MV-4-11 (cell line): ENCODE measurements around the gene MAPKAP1.

ENCODE experiments used
- DNase-seq: peaks from one replicate; lab custom pipeline; 2025; lab: John Stamatoyannopoulos, UW

Gene MAPKAP1

GRCh38 chr9:125431741-125432271 lies 275.2 kb downstream of the MAPKAP1 start:
- DNase-seq, result no peak

GRCh38 chr9:125431012-125431305 lies 276.0 kb downstream of the MAPKAP1 start:
- DNase-seq, result no peak

- DNase-seq, result no peak
Measured at GRCh38 chr9:125430161-125431011, 276.6 kb downstream of the MAPKAP1 start.

GRCh38 chr9:125429476-125430160 lies 277.4 kb downstream of the MAPKAP1 start:
- no peak for DNase-seq

GRCh38 chr9:125428902-125429467 lies 278.0 kb downstream of the MAPKAP1 start:
- no peak for DNase-seq

GRCh38 chr9:125428060-125428901 lies 278.7 kb downstream of the MAPKAP1 start:
- no peak for DNase-seq

GRCh38 chr9:125427556-125427955 lies 279.5 kb downstream of the MAPKAP1 start:
- DNase-seq, result no peak

GRCh38 chr9:125426926-125427325 lies 280.1 kb downstream of the MAPKAP1 start:
- no peak for DNase-seq

- no peak for DNase-seq
Measured at GRCh38 chr9:125425901-125426515, 281.0 kb downstream of the MAPKAP1 start.

GRCh38 chr9:125425170-125425897 lies 281.7 kb downstream of the MAPKAP1 start:
- no peak for DNase-seq

- DNase-seq, result no peak
Measured at GRCh38 chr9:125423964-125424363, 283.0 kb downstream of the MAPKAP1 start.

- no peak for DNase-seq
Measured at GRCh38 chr9:125422853-125423252, 284.2 kb downstream of the MAPKAP1 start.

GRCh38 chr9:125421591-125422181 lies 285.3 kb downstream of the MAPKAP1 start:
- no peak for DNase-seq

GRCh38 chr9:125421166-125421565 lies 285.8 kb downstream of the MAPKAP1 start:
- no peak for DNase-seq

GRCh38 chr9:125418404-125418803 lies 288.6 kb downstream of the MAPKAP1 start:
- no peak for DNase-seq

GRCh38 chr9:125416517-125416916 lies 290.5 kb downstream of the MAPKAP1 start:
- DNase-seq, result no peak

- no peak for DNase-seq
Measured at GRCh38 chr9:125415583-125416460, 291.2 kb downstream of the MAPKAP1 start.

GRCh38 chr9:125413579-125413978 lies 293.4 kb downstream of the MAPKAP1 start:
- no peak for DNase-seq

- DNase-seq, result no peak
Measured at GRCh38 chr9:125412166-125412565, 294.8 kb downstream of the MAPKAP1 start.
